ENCODE results near the gene PLCL2. TPM values are rescaled to one million over a fixed set of nuclear protein-coding genes. Genes with fewer than 3 reads are reported as not detected.

PLCL2 gene
- total RNA-seq (ENCODE audit: low replicate concordance): 5.0 and 22.9 TPM in 2 replicates

GRCh38 chr3:16884748-16885592, at the start of gene PLCL2:
Gene PLCL2 (plus strand): TSS chr3:16884955. CDS start chr3:16885040, 85 bp downstream.

